ENCODE data around the gene ZBTB2. TPM values are rescaled to one million over a fixed set of nuclear protein-coding genes. Genes with fewer than 3 reads are reported as not detected.

The ZBTB2 gene
- total RNA-seq, 1 experiment from 2014 or later = 8.9 TPM

DNA sequence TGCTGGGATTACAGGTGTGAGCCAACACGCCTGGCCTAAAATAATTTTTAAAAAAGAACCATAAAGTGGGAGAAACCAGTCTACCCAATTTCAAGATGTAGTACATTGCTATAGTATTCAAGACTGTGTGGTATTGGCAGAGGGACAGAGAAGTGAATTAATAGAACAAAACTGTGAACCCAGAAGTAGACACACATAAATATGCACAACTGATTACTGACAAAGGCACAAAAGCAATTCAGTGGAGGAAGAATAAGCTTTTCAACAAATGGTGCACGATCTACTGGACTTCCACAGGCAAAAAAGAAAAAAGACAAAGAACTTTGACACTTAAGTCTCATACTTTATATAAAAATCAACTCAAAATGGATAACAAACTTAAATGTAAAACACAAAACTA is 15.5 kb downstream of the ZBTB2 start:
- ChIA-PET POLR2A (ENCODE audit: unreplicated experiment) (no interaction called here), CTCF (no interaction called here)
- Histone ChIP-seq H3F3A (ENCODE audit: insufficient read depth, low read depth) (peaks cover 29% of the 10 kb centered on the region), H3K4me2 (peak overlapping the region; percentile 81), H3K9me3 (ENCODE audit: insufficient read depth, low read depth) (no peaks in the 10 kb centered on the region), H3K4me3 (no peak overlapping the region), H3K27me3 (ENCODE audit: insufficient read depth, low read depth) (no peaks in the 10 kb centered on the region), H3K27ac (peak overlapping the region; percentile 91), H3K36me3 (ENCODE audit: low read depth) (peaks cover 12% of the 10 kb centered on the region; the same call in 1 of the 2 replicates), H4K20me1 (ENCODE audit: insufficient read depth) (no peaks in the 10 kb centered on the region), H3K79me2 (ENCODE audit: low read depth) (peaks cover 91% of the 10 kb centered on the region), H3K4me1 (replicated peaks; ENCODE audit: insufficient read depth) (peaks cover 37% of the 10 kb centered on the region), H2AFZ (no peak overlapping the region), H3K9me2 (ENCODE audit: insufficient read depth) (no peaks in the 10 kb centered on the region)
- BruUV-seq (replicated peaks) = no TSS peak
- intact Hi-C loops (cut with micrococcal nuclease; ENCODE audit: unreplicated experiment) = loop anchor here (2.0 kb wide), 1 partner anchor 15 kb away; the partner anchor contains the start of gene ZBTB2
- no peak for DNase-seq
- TF ChIP-seq EZH2 (IDR thresholded peaks at IDR 0.05; ENCODE audit: low read depth) = no peak
- TF ChIP-seq, protein P1, sequence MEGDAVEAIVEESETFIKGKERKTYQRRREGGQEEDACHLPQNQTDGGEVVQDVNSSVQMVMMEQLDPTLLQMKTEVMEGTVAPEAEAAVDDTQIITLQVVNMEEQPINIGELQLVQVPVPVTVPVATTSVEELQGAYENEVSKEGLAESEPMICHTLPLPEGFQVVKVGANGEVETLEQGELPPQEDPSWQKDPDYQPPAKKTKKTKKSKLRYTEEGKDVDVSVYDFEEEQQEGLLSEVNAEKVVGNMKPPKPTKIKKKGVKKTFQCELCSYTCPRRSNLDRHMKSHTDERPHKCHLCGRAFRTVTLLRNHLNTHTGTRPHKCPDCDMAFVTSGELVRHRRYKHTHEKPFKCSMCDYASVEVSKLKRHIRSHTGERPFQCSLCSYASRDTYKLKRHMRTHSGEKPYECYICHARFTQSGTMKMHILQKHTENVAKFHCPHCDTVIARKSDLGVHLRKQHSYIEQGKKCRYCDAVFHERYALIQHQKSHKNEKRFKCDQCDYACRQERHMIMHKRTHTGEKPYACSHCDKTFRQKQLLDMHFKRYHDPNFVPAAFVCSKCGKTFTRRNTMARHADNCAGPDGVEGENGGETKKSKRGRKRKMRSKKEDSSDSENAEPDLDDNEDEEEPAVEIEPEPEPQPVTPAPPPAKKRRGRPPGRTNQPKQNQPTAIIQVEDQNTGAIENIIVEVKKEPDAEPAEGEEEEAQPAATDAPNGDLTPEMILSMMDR (conservative IDR thresholded peaks at IDR 0.05) = no peak

DNA sequence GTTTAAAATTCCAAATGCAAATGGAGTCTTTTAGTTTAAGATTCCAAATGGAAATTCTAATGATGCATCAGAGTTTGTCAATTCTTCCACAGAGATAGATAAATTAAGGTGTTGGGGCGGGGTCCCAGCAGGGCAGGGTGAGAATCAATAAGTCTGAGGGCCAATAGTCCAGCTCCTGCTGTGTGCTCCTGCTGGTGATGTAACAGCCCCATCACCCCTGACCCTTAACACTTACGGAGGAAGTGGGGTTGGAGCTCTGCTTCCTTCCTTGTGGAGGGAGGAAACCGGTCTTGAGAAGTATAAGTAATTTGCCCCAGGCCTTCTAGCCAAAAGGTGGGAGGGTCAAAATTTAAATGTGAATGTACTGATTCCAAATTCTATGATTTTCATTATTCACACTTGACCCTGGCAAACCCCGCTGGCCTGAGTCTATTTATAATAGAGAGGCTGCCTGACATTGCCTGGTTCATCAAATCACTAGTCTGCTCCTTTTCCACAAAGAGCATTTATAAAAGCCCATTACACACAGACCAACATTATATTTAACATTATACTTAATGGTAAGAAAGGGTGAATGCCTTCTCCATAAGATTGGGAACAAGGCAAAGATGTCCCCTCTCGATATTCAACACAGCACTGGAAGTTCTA is 17.2 kb downstream of the ZBTB2 start:
- peaks cover 29% of the 10 kb centered on the region for H3F3A ChIP-seq (ENCODE audit: insufficient read depth, low read depth)
- intact Hi-C loops (cut with micrococcal nuclease; ENCODE audit: unreplicated experiment) = loop anchor here (2.0 kb wide), 1 partner anchor 17 kb away; the partner anchor contains the start of gene ZBTB2
- peak; percentile 19 to 81 for DNase-seq
- no peaks in the 10 kb centered on the region for H4K20me1 ChIP-seq (ENCODE audit: insufficient read depth)
- ChIA-PET CTCF (interaction anchor here (0.7 kb wide), 2 partner anchors 549 to 1533 kb away, joined by 3 to 4 read pairs; no protein-coding TSS in a partner anchor), POLR2A (ENCODE audit: unreplicated experiment) (interaction anchor here (0.7 kb wide), 2 partner anchors 15 to 510 kb away, joined by 5 to 8 read pairs; no protein-coding TSS in a partner anchor)
- peaks cover 37% of the 10 kb centered on the region for H3K4me1 ChIP-seq (replicated peaks; ENCODE audit: insufficient read depth)
- H3K27me3 ChIP-seq (ENCODE audit: insufficient read depth, low read depth) = no peaks in the 10 kb centered on the region
- no peak for TF ChIP-seq EZH2 (IDR thresholded peaks at IDR 0.05; ENCODE audit: low read depth)
- TF ChIP-seq, protein P1 (conservative IDR thresholded peaks at IDR 0.05) = no peak
- peak overlapping the region; percentile 47 for H3K4me3 ChIP-seq
- peaks cover 77% of the 10 kb centered on the region for H3K79me2 ChIP-seq (ENCODE audit: low read depth)
- H3K36me3 ChIP-seq (ENCODE audit: low read depth) = peaks cover 21% of the 10 kb centered on the region; the same call in 1 of the 2 replicates
- H3K4me2 ChIP-seq = peak overlapping the region; percentile 81
- H3K9me3 ChIP-seq (ENCODE audit: insufficient read depth, low read depth) = no peaks in the 10 kb centered on the region
- no peaks in the 10 kb centered on the region for H3K9me2 ChIP-seq (ENCODE audit: insufficient read depth)
- no peak overlapping the region; the same call in 1 of the 2 replicates for H2AFZ ChIP-seq
- BruUV-seq (replicated peaks) = no TSS peak
- peak overlapping the region; percentile 91 for H3K27ac ChIP-seq

DNA sequence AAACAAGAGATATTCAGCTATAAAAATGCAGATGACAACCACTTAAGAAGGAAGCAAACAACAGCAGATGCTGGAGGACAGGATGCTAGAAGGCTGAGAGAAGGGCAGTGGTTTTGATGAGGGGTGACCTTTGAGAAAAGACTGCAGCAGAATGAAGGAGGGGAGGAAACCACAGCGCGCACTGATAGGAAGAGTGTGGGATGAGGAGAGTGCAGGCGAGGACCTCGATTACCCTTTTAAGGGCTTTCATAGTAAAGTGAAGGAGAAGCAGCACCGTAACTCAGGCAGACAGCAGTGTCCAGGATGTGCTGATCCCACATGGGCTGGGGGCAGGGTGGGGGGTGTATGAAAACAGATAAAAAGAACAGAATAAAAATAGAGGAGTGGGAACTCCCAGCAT is 19.2 kb downstream of the ZBTB2 start:
- Histone ChIP-seq H4K20me1 (ENCODE audit: insufficient read depth) (no peaks in the 10 kb centered on the region; the same call in 1 of the 2 replicates), H3K4me2 (no peak overlapping the region), H3K4me3 (no peak overlapping the region), H3K27me3 (ENCODE audit: insufficient read depth, low read depth) (no peaks in the 10 kb centered on the region), H3K27ac (no peak overlapping the region; the same call in 1 of the 2 replicates), H2AFZ (no peak overlapping the region), H3K36me3 (ENCODE audit: low read depth) (peaks cover 21% of the 10 kb centered on the region; the same call in 1 of the 2 replicates), H3K79me2 (ENCODE audit: low read depth) (peaks cover 58% of the 10 kb centered on the region), H3K9me2 (ENCODE audit: insufficient read depth) (no peaks in the 10 kb centered on the region), H3K9me3 (ENCODE audit: insufficient read depth, low read depth) (no peaks in the 10 kb centered on the region), H3K4me1 (replicated peaks; ENCODE audit: insufficient read depth) (peaks cover 34% of the 10 kb centered on the region), H3F3A (ENCODE audit: insufficient read depth, low read depth) (peaks cover 29% of the 10 kb centered on the region)
- no peak for DNase-seq
- BruUV-seq (replicated peaks) = no TSS peak
- intact Hi-C loops (cut with micrococcal nuclease; ENCODE audit: unreplicated experiment) = no loop called here
- no peak for TF ChIP-seq EZH2 (IDR thresholded peaks at IDR 0.05; ENCODE audit: low read depth)
- TF ChIP-seq, protein P1 (conservative IDR thresholded peaks at IDR 0.05) = no peak
- CTCF ChIA-PET = no interaction called here
- POLR2A ChIA-PET (ENCODE audit: unreplicated experiment) = no interaction called here

Data from PC-9 (cell line).